IMR-90 (cell line): ENCODE results near the gene SIRT5. TPM values are rescaled to one million over a fixed set of nuclear protein-coding genes. Genes with fewer than 3 reads are reported as not detected.

Experiments used
- ATAC-seq: fragments of 200-7000 bp; cut with Tn5 transposase; 2 replicates; pipeline ENCODE4 v1.9.1; 2020; ENCODE audit warnings: low read depth, mild to moderate bottlenecking, moderate library complexity
- BruUV-seq: library from RNA; stranded (reverse); fragments of 400-500 nt; replicated peaks from 2 replicates; lab custom pipeline; 2021; lab: Mats Ljungman, UMichigan
- CTCF ChIA-PET: fragments of 300-600 bp; formaldehyde crosslinking; extraction: SDS; loops from one replicate; lab custom pipeline; 2021; ENCODE audit warnings: antibody characterized with exemption; lab: Yijun Ruan, JAX
- POLR2A ChIA-PET: fragments of 300-600 bp; sonication (Branson Sonifier 250); formaldehyde crosslinking; loops from one replicate; lab custom pipeline; 2022; ENCODE audit warnings: antibody characterized with exemption; ENCODE audit not compliant: unreplicated experiment; lab: Charles Lee
- DNase-seq: peaks from one replicate; pipeline ENCODE4 v3.0.0; 2013
- H2AFZ ChIP-seq: replicated peaks from 2 replicates; pipeline ENCODE3; 2013; ENCODE audit warnings: low read length, mild to moderate bottlenecking; ENCODE audit not compliant: poor library complexity
- H2AK5ac ChIP-seq: 2 replicates; pipeline ENCODE4 v1.6.1; 2013; ENCODE audit warnings: low read depth, low read length, inconsistent platforms
- H2AK9ac ChIP-seq: replicated peaks from 2 replicates; pipeline ENCODE3; 2013; ENCODE audit warnings: mild to moderate bottlenecking, low read depth, low read length, moderate library complexity; ENCODE audit not compliant: poor library complexity
- H2BK120ac ChIP-seq: 2 replicates; pipeline ENCODE4 v1.6.1; 2013; ENCODE audit warnings: low read depth, low read length, inconsistent platforms
- H2BK15ac ChIP-seq: 3 replicates; pipeline ENCODE4 v1.6.1; 2013; ENCODE audit warnings: low read depth, low read length, inconsistent platforms
- H2BK20ac ChIP-seq: 2 replicates; pipeline ENCODE4 v1.6.1; 2013; ENCODE audit warnings: low read depth, mild to moderate bottlenecking, inconsistent platforms, low read length, moderate library complexity
- H2BK5ac ChIP-seq: 2 replicates; pipeline ENCODE4 v1.6.1; 2013; ENCODE audit warnings: mild to moderate bottlenecking, low read depth, low read length, inconsistent platforms; ENCODE audit not compliant: poor library complexity, severe bottlenecking
- H3K14ac ChIP-seq: replicated peaks from 2 replicates; pipeline ENCODE4 v1.6.1; 2013; ENCODE audit warnings: low read depth, low read length, inconsistent platforms
- H3K18ac ChIP-seq: 2 replicates; pipeline ENCODE4 v1.6.1; 2013; ENCODE audit warnings: low read depth, low read length, control low read depth
- H3K23ac ChIP-seq: 2 replicates; pipeline ENCODE4 v1.6.1; 2013; ENCODE audit warnings: low read depth, low read length, inconsistent platforms
- H3K27ac ChIP-seq: 2 replicates; pipeline ENCODE4 v1.5.1; 2013; ENCODE audit warnings: mild to moderate bottlenecking, control low read depth, low read length; ENCODE audit not compliant: insufficient read depth
- H3K27me3 ChIP-seq: 2 replicates; pipeline ENCODE4 v1.6.1; 2013; ENCODE audit warnings: low read length; ENCODE audit not compliant: control insufficient read depth, insufficient read depth
- H3K36me3 ChIP-seq: 2 replicates; pipeline ENCODE4 v1.6.1; 2013; ENCODE audit warnings: low read length, mixed read lengths; ENCODE audit not compliant: control insufficient read depth, insufficient read depth
- H3K4ac ChIP-seq: 2 replicates; pipeline ENCODE4 v1.6.1; 2013; ENCODE audit warnings: low read depth, low read length, inconsistent platforms
- H3K4me1 ChIP-seq: 2 replicates; pipeline ENCODE4 v1.6.1; 2013; ENCODE audit warnings: low read length, mixed read lengths; ENCODE audit not compliant: control insufficient read depth, insufficient read depth
- H3K4me2 ChIP-seq: 2 replicates; pipeline ENCODE4 v1.6.1; 2013; ENCODE audit warnings: low read depth, mild to moderate bottlenecking, control low read depth, low read length, moderate library complexity
- H3K4me3 ChIP-seq: 2 replicates; pipeline ENCODE4 v1.5.1; 2013; ENCODE audit warnings: low read depth, mild to moderate bottlenecking, control low read depth, low read length, moderate library complexity; ENCODE audit not compliant: insufficient read depth
- H3K56ac ChIP-seq: 2 replicates; pipeline ENCODE4 v1.6.1; 2013; ENCODE audit warnings: low read length, inconsistent platforms; ENCODE audit not compliant: insufficient read depth; ENCODE audit errors: extremely low read depth
- H3K79me1 ChIP-seq, 2 experiments: 2 replicates each; pipeline ENCODE4 v1.6.1; 2013; ENCODE audit warnings: low read length in 2 of 2, inconsistent platforms in 1 of 2, low read depth in 1 of 2
- H3K9ac ChIP-seq: 2 replicates; pipeline ENCODE4 v1.6.1; 2013; ENCODE audit warnings: low read depth, low read length, control low read depth
- H3K9me1 ChIP-seq: 2 replicates; pipeline ENCODE4 v1.6.1; 2013; ENCODE audit warnings: low read length, inconsistent platforms; ENCODE audit not compliant: insufficient read depth
- H3K9me3 ChIP-seq: 2 replicates; pipeline ENCODE4 v1.6.1; 2013; ENCODE audit warnings: low read length; ENCODE audit not compliant: control insufficient read depth, insufficient read depth
- H4K20me1 ChIP-seq: 2 replicates; pipeline ENCODE4 v1.6.1; 2013; ENCODE audit warnings: low read length, inconsistent platforms; ENCODE audit not compliant: insufficient read depth
- H4K5ac ChIP-seq: 2 replicates; pipeline ENCODE4 v1.6.1; 2013; ENCODE audit warnings: mild to moderate bottlenecking, low read depth, low read length, control low read depth
- H4K8ac ChIP-seq, 2 experiments: 2 replicates each; pipeline ENCODE4 v1.6.1; 2013; ENCODE audit warnings: low read depth in 2 of 2, low read length in 2 of 2, control low read depth in 1 of 2, inconsistent platforms in 1 of 2
- H4K91ac ChIP-seq: 2 replicates; pipeline ENCODE4 v1.6.1; 2013; ENCODE audit warnings: low read depth, low read length, inconsistent platforms; ENCODE audit not compliant: insufficient read depth
- CEBPB ChIP-seq: IDR thresholded peaks from 2 replicates; pipeline ENCODE4 v1.6.1; 2012; ENCODE audit warnings: low read depth, low read length, improper control_type of control experiment
- CHD1 ChIP-seq: IDR thresholded peaks from 2 replicates; pipeline ENCODE4 v1.6.1; 2012; ENCODE audit warnings: low read depth, low read length, improper control_type of control experiment
- MAFK ChIP-seq: IDR thresholded peaks from 2 replicates; pipeline ENCODE4 v1.6.1; 2012; ENCODE audit warnings: low read depth, low read length, improper control_type of control experiment
- MAZ ChIP-seq: IDR thresholded peaks from 2 replicates; pipeline ENCODE4 v1.6.1; 2012; ENCODE audit warnings: low read depth, mild to moderate bottlenecking, low read length, improper control_type of control experiment, moderate library complexity, borderline replicate concordance
- MXI1 ChIP-seq: IDR thresholded peaks from 2 replicates; pipeline ENCODE4 v1.6.1; 2012; ENCODE audit warnings: low read depth, mild to moderate bottlenecking, low read length, moderate library complexity, borderline replicate concordance
- POLR2A ChIP-seq: IDR thresholded peaks from 2 replicates; pipeline ENCODE4 v1.6.1; 2012; ENCODE audit warnings: mild to moderate bottlenecking, low read depth, low read length
- RCOR1 ChIP-seq: IDR thresholded peaks from 2 replicates; pipeline ENCODE4 v1.6.1; 2012; ENCODE audit warnings: mild to moderate bottlenecking, low read length, improper control_type of control experiment; ENCODE audit not compliant: insufficient replicate concordance
- RFX5 ChIP-seq: IDR thresholded peaks from 2 replicates; pipeline ENCODE4 v1.8.0; 2012; ENCODE audit warnings: low read depth, mild to moderate bottlenecking, low read length, moderate library complexity
- SMC3 ChIP-seq: fragments of 150-350 bp; IDR thresholded peaks from 2 replicates; pipeline ENCODE4 v1.6.1; 2016; ENCODE audit warnings: low read depth, mild to moderate bottlenecking, antibody characterized with exemption, low read length, moderate library complexity
- WGBS, 2 experiments: methylation state at CpG; one replicate each; pipeline versions ENCODE4 v1.1.5 to v1.1.7; 2013; ENCODE audit warnings: missing lambda C conversion rate in 2 of 2; ENCODE audit not compliant: insufficient read length in 1 of 2; ENCODE audit errors: extremely low coverage in 2 of 2; 5-methylcytosine and 5-hydroxymethylcytosine counted together
- dilution Hi-C: fragments of 300-500 bp; cut with HindIII; formaldehyde crosslinking; loops from one replicate; pipeline ENCODE4 v1.14.3; 2018; ENCODE audit warnings: low sequenced_read_pairs; ENCODE audit not compliant: unreplicated experiment
- in situ Hi-C: fragments of 300-500 bp; cut with MboI; formaldehyde crosslinking; loops from 3 replicates; pipeline ENCODE4 v1.14.3; 2019; ENCODE audit warnings: low sequenced_read_pairs, inconsistent platforms, mixed read lengths
- intact Hi-C: fragments of 100-400 bp; cut with micrococcal nuclease; formaldehyde crosslinking; loops from 2 replicates; pipeline ENCODE4 v1.10.0; 2022
- polyA plus RNA-seq, 3 experiments: library from polyadenylated mRNA; depleted of rRNA; stranded (reverse); fragments of >200 nt; gene quantifications; 2 replicates each; pipeline ENCODE4 v1.2.3, GENCODE V29; 2012; ENCODE audit warnings: low replicate concordance in 1 of 3
- total RNA-seq: library from RNA; depleted of rRNA; stranded (reverse); fragments of >200 nt; gene quantifications from 2 replicates; pipeline ENCODE4 v1.2.3, GENCODE V29; 2012
- TF ChIP-seq, protein P1 (sequence below): conservative IDR thresholded peaks from 2 replicates; pipeline ENCODE4 v1.5.1; 2012; ENCODE audit warnings: mild to moderate bottlenecking, low read depth, low read length, improper control_type of control experiment
- TF ChIP-seq, protein P2 (sequence below): fragments of 150-350 bp; IDR thresholded peaks from 2 replicates; pipeline ENCODE4 v1.6.1; 2017; ENCODE audit warnings: mild to moderate bottlenecking, antibody characterized with exemption, low read length, low read depth

Gene SIRT5
- total and polyA plus RNA-seq, 2 of the 4 experiments (the other 2 are of a cell fraction) = 4.7 to 5.2 TPM

GRCh38 chr6:13660893-13661292 lies 86.5 kb downstream of the SIRT5 start:
- Histone ChIP-seq H3K79me1 (peaks cover 16 to 49% of the 10 kb centered on the region in 2 experiments), H2AK5ac (no peak overlapping the region), H3K27ac (no peak overlapping the region), H4K20me1 (peaks cover 40% of the 10 kb centered on the region), H2AK9ac (no peak overlapping the region), H3K23ac (no peak overlapping the region), H2BK120ac (no peak overlapping the region), H4K8ac (no peak overlapping the region), H2BK15ac (no peak overlapping the region), H2BK20ac (no peak overlapping the region), H3K9ac (no peak overlapping the region), H3K4me2 (no peak overlapping the region), H4K5ac (no peak overlapping the region), H3K36me3 (no peaks in the 10 kb centered on the region), H3K56ac (no peak overlapping the region), H2AFZ (no peak overlapping the region), H3K4me3 (no peak overlapping the region), H3K14ac (no peak overlapping the region), H3K27me3 (no peaks in the 10 kb centered on the region), H3K9me1 (peaks cover 6% of the 10 kb centered on the region), H4K91ac (no peak overlapping the region), H3K4me1 (peaks cover 5% of the 10 kb centered on the region; the same call in 1 of the 2 replicates), H3K9me3 (no peaks in the 10 kb centered on the region), H2BK5ac (no peak overlapping the region), H3K18ac (no peak overlapping the region), H3K4ac (no peak overlapping the region)
- no peak for TF ChIP-seq SMC3
- TF ChIP-seq MXI1 = no peak
- TF ChIP-seq, protein P1, sequence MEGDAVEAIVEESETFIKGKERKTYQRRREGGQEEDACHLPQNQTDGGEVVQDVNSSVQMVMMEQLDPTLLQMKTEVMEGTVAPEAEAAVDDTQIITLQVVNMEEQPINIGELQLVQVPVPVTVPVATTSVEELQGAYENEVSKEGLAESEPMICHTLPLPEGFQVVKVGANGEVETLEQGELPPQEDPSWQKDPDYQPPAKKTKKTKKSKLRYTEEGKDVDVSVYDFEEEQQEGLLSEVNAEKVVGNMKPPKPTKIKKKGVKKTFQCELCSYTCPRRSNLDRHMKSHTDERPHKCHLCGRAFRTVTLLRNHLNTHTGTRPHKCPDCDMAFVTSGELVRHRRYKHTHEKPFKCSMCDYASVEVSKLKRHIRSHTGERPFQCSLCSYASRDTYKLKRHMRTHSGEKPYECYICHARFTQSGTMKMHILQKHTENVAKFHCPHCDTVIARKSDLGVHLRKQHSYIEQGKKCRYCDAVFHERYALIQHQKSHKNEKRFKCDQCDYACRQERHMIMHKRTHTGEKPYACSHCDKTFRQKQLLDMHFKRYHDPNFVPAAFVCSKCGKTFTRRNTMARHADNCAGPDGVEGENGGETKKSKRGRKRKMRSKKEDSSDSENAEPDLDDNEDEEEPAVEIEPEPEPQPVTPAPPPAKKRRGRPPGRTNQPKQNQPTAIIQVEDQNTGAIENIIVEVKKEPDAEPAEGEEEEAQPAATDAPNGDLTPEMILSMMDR = no peak
- TF ChIP-seq CEBPB = no peak
- TF ChIP-seq RCOR1 = no peak
- no peak for TF ChIP-seq CHD1
- no peak for TF ChIP-seq POLR2A
- no peak for TF ChIP-seq MAFK
- no peak for TF ChIP-seq MAZ
- no peak for TF ChIP-seq RFX5
- TF ChIP-seq, protein P2, sequence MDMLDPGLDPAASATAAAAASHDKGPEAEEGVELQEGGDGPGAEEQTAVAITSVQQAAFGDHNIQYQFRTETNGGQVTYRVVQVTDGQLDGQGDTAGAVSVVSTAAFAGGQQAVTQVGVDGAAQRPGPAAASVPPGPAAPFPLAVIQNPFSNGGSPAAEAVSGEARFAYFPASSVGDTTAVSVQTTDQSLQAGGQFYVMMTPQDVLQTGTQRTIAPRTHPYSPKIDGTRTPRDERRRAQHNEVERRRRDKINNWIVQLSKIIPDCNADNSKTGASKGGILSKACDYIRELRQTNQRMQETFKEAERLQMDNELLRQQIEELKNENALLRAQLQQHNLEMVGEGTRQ = no peak
- dilution Hi-C loops = no loop called here
- ChIA-PET POLR2A (no interaction called here), CTCF (interaction anchor here (0.7 to 0.8 kb wide), 2 partner anchors 9 to 257 kb away, joined by 3 to 4 read pairs; no protein-coding TSS in a partner anchor)
- no TSS peak for BruUV-seq
- in situ Hi-C loops = no loop called here
- no CpG with 5 or more reads among the region's 1 CpG for WGBS, 2 experiments
- no peak for ATAC-seq
- DNase-seq = no peak
- intact Hi-C loops = loop anchor here (5.0 kb wide), 1 partner anchor 36 kb away; no protein-coding TSS in a partner anchor
